Temporal lobe (tissue), 1 donor: Measurements from ENCODE around the gene TFPT. TPM values are rescaled to one million over a fixed set of nuclear protein-coding genes. Genes with fewer than 3 reads are reported as not detected.

Source experiments
- total RNA-seq: library from RNA; depleted of rRNA; stranded (reverse); fragments of >200 nt; gene quantifications from one replicate; pipeline ENCODE4 v1.2.3, GENCODE V29; 2014

The TFPT gene
- total RNA-seq, 1 donor from 2014 or later, result 9.6 TPM

Other genes starting within 250 kb of the TFPT start
- gene MYADM, start 247.8 kb downstream of the TFPT start, total RNA-seq, result 3.9 TPM
- 2.0 TPM for gene PRKCG, start 233.5 kb downstream of the TFPT start, total RNA-seq
- gene CACNG7, start 206.4 kb downstream of the TFPT start, total RNA-seq, result 12.0 TPM
- 7.6 TPM for gene CACNG8, start 152.7 kb downstream of the TFPT start, total RNA-seq
- 0.49 TPM for gene CACNG6, start 124.0 kb downstream of the TFPT start, total RNA-seq
- gene VSTM1, start 51.8 kb downstream of the TFPT start, total RNA-seq, result not detected
- not detected for gene TARM1, start 34.3 kb downstream of the TFPT start, total RNA-seq
- not detected for gene OSCAR, start 14.9 kb downstream of the TFPT start, total RNA-seq
- gene NDUFA3, start 12.8 kb downstream of the TFPT start, total RNA-seq, result 3.7 TPM
- 30.7 TPM for gene PRPF31, start 97 bp upstream of the TFPT start, total RNA-seq
- 5.7 TPM for gene CNOT3, start 22.1 kb upstream of the TFPT start, total RNA-seq
- gene LENG1, start 44.1 kb upstream of the TFPT start, total RNA-seq, result 4.7 TPM
- 0.49 TPM for gene TMC4, start 57.5 kb upstream of the TFPT start, total RNA-seq
- 18.9 TPM for gene MBOAT7, start 73.9 kb upstream of the TFPT start, total RNA-seq
- gene TSEN34, start 75.7 kb upstream of the TFPT start, total RNA-seq, result 25.1 TPM
- gene RPS9, start 85.2 kb upstream of the TFPT start, total RNA-seq, result 942 TPM
- not detected for gene LILRB3, start 107.3 kb upstream of the TFPT start, total RNA-seq
- under 0.01 TPM for gene LILRA6, start 127.1 kb upstream of the TFPT start, total RNA-seq
- 0.25 TPM for gene LILRB5, start 141.6 kb upstream of the TFPT start, total RNA-seq
- 0.25 TPM for gene LILRB2, start 165.5 kb upstream of the TFPT start, total RNA-seq
- gene LILRA5, start 197.5 kb upstream of the TFPT start, total RNA-seq, result not detected
- gene LILRA4, start 223.5 kb upstream of the TFPT start, total RNA-seq, result not detected
- gene LAIR1, start 249.3 kb upstream of the TFPT start, total RNA-seq, result 0.98 TPM